PC-9 (cell line): Measurements from ENCODE around the gene RNF114.

ENCODE experiments used
- EZH2 ChIP-seq: fragments of 200-600 bp; sonication (generic); IDR thresholded peaks from 2 replicates; pipeline ENCODE4 v1.8.0; 2017; ENCODE audit warnings: antibody characterized with exemption, low read depth
- TF ChIP-seq, protein P1 (sequence below): fragments of 200-600 bp; sonication (generic); conservative IDR thresholded peaks from 2 replicates; pipeline ENCODE4 v1.6.1; 2017; ENCODE audit warnings: mixed run types, antibody characterized with exemption, mild to moderate bottlenecking, moderate library complexity

DNA sequence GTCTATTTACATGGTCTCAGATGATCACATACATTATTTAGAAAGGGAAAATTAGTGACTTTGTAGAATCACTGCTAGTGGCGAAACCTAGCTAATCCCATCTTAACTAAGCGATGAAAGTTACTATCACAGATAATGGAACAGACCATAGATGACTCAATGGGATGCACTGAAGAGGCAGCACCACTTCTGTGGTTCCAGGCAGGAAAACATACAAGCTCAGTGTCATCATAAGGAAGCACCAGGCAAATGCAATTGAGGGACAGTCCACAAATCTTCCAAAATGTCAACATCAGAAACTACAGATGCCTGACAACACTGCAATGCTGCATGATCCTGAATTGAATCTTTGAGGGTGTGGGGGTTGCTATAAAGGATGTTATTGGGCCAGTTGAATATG is 30.7 kb downstream of the RNF114 start:
- TF ChIP-seq, protein P1, sequence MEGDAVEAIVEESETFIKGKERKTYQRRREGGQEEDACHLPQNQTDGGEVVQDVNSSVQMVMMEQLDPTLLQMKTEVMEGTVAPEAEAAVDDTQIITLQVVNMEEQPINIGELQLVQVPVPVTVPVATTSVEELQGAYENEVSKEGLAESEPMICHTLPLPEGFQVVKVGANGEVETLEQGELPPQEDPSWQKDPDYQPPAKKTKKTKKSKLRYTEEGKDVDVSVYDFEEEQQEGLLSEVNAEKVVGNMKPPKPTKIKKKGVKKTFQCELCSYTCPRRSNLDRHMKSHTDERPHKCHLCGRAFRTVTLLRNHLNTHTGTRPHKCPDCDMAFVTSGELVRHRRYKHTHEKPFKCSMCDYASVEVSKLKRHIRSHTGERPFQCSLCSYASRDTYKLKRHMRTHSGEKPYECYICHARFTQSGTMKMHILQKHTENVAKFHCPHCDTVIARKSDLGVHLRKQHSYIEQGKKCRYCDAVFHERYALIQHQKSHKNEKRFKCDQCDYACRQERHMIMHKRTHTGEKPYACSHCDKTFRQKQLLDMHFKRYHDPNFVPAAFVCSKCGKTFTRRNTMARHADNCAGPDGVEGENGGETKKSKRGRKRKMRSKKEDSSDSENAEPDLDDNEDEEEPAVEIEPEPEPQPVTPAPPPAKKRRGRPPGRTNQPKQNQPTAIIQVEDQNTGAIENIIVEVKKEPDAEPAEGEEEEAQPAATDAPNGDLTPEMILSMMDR: no peak
- TF ChIP-seq EZH2: no peak
